ENCODE measurements around the gene PTPRG.

DNA sequence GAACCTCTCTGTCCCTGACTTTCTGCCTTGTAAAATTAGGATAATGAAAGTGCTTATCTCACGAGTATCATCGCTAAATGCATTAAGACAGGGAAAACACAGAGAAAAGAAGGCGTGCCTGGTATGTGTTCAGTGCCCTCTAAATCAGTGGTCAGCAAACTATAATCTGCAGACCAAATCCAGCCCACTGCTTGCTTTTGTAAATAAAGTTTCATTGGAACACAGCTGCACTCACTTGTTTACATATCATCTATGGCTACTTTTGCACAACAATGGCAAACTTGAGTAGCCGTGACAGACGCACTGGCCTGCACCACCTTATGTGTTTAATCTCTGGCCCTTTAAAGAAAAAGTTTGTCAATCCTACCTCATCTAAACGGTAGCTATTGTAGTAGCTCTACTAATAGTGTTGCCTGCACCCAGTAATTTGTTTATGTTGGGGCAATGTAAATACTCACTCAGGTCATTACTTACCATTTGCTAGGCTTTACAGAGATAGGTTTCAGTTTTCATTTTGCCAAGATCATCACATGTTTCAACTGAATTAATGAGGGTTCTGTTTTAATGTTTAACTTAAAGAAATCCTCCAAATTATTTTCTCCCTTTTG is 582.6 kb downstream of the PTPRG start:
- TF ChIP-seq, protein P1, sequence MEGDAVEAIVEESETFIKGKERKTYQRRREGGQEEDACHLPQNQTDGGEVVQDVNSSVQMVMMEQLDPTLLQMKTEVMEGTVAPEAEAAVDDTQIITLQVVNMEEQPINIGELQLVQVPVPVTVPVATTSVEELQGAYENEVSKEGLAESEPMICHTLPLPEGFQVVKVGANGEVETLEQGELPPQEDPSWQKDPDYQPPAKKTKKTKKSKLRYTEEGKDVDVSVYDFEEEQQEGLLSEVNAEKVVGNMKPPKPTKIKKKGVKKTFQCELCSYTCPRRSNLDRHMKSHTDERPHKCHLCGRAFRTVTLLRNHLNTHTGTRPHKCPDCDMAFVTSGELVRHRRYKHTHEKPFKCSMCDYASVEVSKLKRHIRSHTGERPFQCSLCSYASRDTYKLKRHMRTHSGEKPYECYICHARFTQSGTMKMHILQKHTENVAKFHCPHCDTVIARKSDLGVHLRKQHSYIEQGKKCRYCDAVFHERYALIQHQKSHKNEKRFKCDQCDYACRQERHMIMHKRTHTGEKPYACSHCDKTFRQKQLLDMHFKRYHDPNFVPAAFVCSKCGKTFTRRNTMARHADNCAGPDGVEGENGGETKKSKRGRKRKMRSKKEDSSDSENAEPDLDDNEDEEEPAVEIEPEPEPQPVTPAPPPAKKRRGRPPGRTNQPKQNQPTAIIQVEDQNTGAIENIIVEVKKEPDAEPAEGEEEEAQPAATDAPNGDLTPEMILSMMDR (IDR thresholded peaks at IDR 0.05) = no peak
- no peak for TF ChIP-seq POLR2A (IDR thresholded peaks at IDR 0.05)

Measured in right lobe of liver (tissue), 4 donors.